HepG2 (cell line): Measurements from ENCODE around the gene ASAP2. TPM values are rescaled to one million over a fixed set of nuclear protein-coding genes. Genes with fewer than 3 reads are reported as not detected.

ENCODE experiments used
- ATAC-seq: fragments of 200-7000 bp; cut with Tn5 transposase; 3 replicates; pipeline ENCODE4 v1.9.1; 2020; ENCODE audit warnings: mild to moderate bottlenecking, moderate library complexity
- BruUV-seq: library from RNA; stranded (reverse); fragments of 400-500 nt; replicated peaks from 2 replicates; lab custom pipeline; 2021; lab: Mats Ljungman, UMichigan
- CTCF ChIA-PET: fragments of 300-600 bp; formaldehyde crosslinking; extraction: SDS; loops from one replicate; lab custom pipeline; 2021; ENCODE audit warnings: low total read pairs, inconsistent platforms, low intra/inter-chr PET ratio; lab: Yijun Ruan, JAX
- POLR2A ChIA-PET: fragments of 350-600 bp; sonication (Branson Sonifier 250); formaldehyde crosslinking; loops from one replicate; lab custom pipeline; 2020; ENCODE audit warnings: antibody characterized with exemption, inconsistent platforms; lab: Yijun Ruan, JAX
- DNase-seq: peaks from one replicate; pipeline ENCODE4 v3.0.0-alpha.2; 2015; ENCODE audit warnings: low spot score
- FAIRE-seq: peaks from 3 replicates; lab custom pipeline; 2011; peaks lifted over from hg19 to GRCh38; lab: Jason Lieb, UNC
- H2AFZ ChIP-seq: one replicate; pipeline ENCODE4 v1.6.1; 2011; ENCODE audit warnings: low read length, inconsistent platforms
- H3K27ac ChIP-seq: fragments of 300-600 bp; 3 replicates; pipeline ENCODE4 v1.8.0; 2011; ENCODE audit warnings: mixed run types, mild to moderate bottlenecking, mixed read lengths, low read length, inconsistent platforms; ENCODE audit not compliant: insufficient read depth; ENCODE audit errors: extremely low read length
- H3K27me3 ChIP-seq, 2 experiments: fragments of 200-600 bp in 1 of 2; 2 replicates in 1 of 2; 3 replicates in 1 of 2; pipeline versions ENCODE4 v1.6.0 to v1.8.0; 2011; ENCODE audit warnings: low read length in 2 of 2, mild to moderate bottlenecking in 2 of 2, moderate library complexity in 2 of 2, inconsistent platforms in 1 of 2; ENCODE audit not compliant: insufficient read depth in 2 of 2, control insufficient read depth in 1 of 2
- H3K36me3 ChIP-seq, 2 experiments: fragments of 200-600 bp in 1 of 2; replicated peaks in 1 of 2; 2 replicates in 1 of 2; 3 replicates in 1 of 2; pipeline versions ENCODE4 v1.5.1 to v1.8.0; 2011; ENCODE audit warnings: low read length in 2 of 2, inconsistent platforms in 1 of 2; ENCODE audit not compliant: insufficient read depth in 2 of 2, control insufficient read depth in 1 of 2
- H3K4me1 ChIP-seq: 2 replicates; pipeline ENCODE4 v1.5.1; 2012; ENCODE audit warnings: low read length, inconsistent platforms; ENCODE audit not compliant: insufficient read depth
- H3K4me2 ChIP-seq: 2 replicates; pipeline ENCODE4 v1.6.0; 2011; ENCODE audit warnings: low read depth, low read length, inconsistent platforms
- H3K4me3 ChIP-seq, 3 experiments: fragments of 200-600 bp in 1 of 3; sonication (generic), shearing (Covaris generic) in 1 of 3; replicated peaks in 1 of 3; 2 replicates each; pipeline ENCODE4 v1.5.1; 2011 to 2016; ENCODE audit warnings: low read length in 3 of 3, inconsistent platforms in 2 of 3, low read depth in 2 of 3, mild to moderate bottlenecking in 2 of 3, control low read depth in 1 of 3, mixed read lengths in 1 of 3; ENCODE audit not compliant: insufficient read depth in 1 of 3
- H3K79me2 ChIP-seq: one replicate; pipeline ENCODE4 v1.6.1; 2011; ENCODE audit warnings: low read length, inconsistent platforms; ENCODE audit not compliant: insufficient read depth
- H3K9ac ChIP-seq: 2 replicates; pipeline ENCODE4 v1.6.0; 2011; ENCODE audit warnings: mild to moderate bottlenecking, low read depth, low read length, inconsistent platforms; ENCODE audit not compliant: insufficient read depth
- H3K9me3 ChIP-seq: 2 replicates; pipeline ENCODE4 v1.5.1; 2012; ENCODE audit warnings: mild to moderate bottlenecking, low read length
- H4K20me1 ChIP-seq: 2 replicates; pipeline ENCODE4 v1.6.0; 2011; ENCODE audit warnings: inconsistent platforms, mild to moderate bottlenecking, low read length, moderate library complexity; ENCODE audit not compliant: insufficient read depth
- AGO1 ChIP-seq: fragments of 200-400 bp; formaldehyde crosslinking; IDR thresholded peaks from 2 replicates; pipeline ENCODE4 v1.6.1; 2017; ENCODE audit warnings: mild to moderate bottlenecking, low read depth, low read length, moderate library complexity; ENCODE audit not compliant: poor library complexity, severe bottlenecking
- DMTF1 ChIP-seq: sonication (generic); formaldehyde crosslinking; IDR thresholded peaks from 2 replicates; pipeline ENCODE4 v1.4.0; 2020; ENCODE audit warnings: mild to moderate bottlenecking, missing genetic modification reagents
- HCFC1 ChIP-seq: fragments of 150-350 bp; IDR thresholded peaks from 2 replicates; pipeline ENCODE4 v1.6.1; 2014; ENCODE audit warnings: low read depth, low read length
- ISX ChIP-seq: sonication (generic); formaldehyde crosslinking; conservative IDR thresholded peaks from 2 replicates; pipeline ENCODE4 v1.5.0; 2020; ENCODE audit warnings: missing genetic modification reagents
- MED8 ChIP-seq: sonication (generic); formaldehyde crosslinking; IDR thresholded peaks from 2 replicates; pipeline ENCODE4 v1.8.1; 2023; ENCODE audit warnings: mild to moderate bottlenecking, missing genetic modification reagents; ENCODE audit not compliant: insufficient replicate concordance
- ONECUT2 ChIP-seq: sonication (generic); formaldehyde crosslinking; IDR thresholded peaks from 2 replicates; pipeline ENCODE4 v1.4.0; 2020; ENCODE audit warnings: missing genetic modification reagents
- POGZ ChIP-seq: sonication (generic); formaldehyde crosslinking; IDR thresholded peaks from 2 replicates; pipeline ENCODE4 v1.4.0; 2020; ENCODE audit warnings: mild to moderate bottlenecking, missing genetic modification reagents
- RXRB ChIP-seq: IDR thresholded peaks from 2 replicates; pipeline ENCODE4 v1.6.1; 2016; ENCODE audit warnings: borderline replicate concordance, missing genetic modification reagents, missing compliant biosample characterization
- WIZ ChIP-seq: sonication (generic); formaldehyde crosslinking; IDR thresholded peaks from 2 replicates; pipeline ENCODE4 v1.5.1; 2020; ENCODE audit warnings: mild to moderate bottlenecking, missing genetic modification reagents
- ZBTB3 ChIP-seq: sonication (generic); formaldehyde crosslinking; IDR thresholded peaks from 2 replicates; pipeline ENCODE4 v1.4.0; 2020; ENCODE audit warnings: low read depth, mild to moderate bottlenecking, moderate library complexity, missing genetic modification reagents, borderline replicate concordance
- ZEB1 ChIP-seq: IDR thresholded peaks from 2 replicates; pipeline ENCODE4 v1.6.1; 2012; ENCODE audit warnings: mild to moderate bottlenecking, low read depth, inconsistent platforms; ENCODE audit not compliant: insufficient replicate concordance
- ZNF232 ChIP-seq: sonication (generic); formaldehyde crosslinking; IDR thresholded peaks from 2 replicates; pipeline ENCODE4 v1.4.0; 2020; ENCODE audit warnings: missing genetic modification reagents, borderline replicate concordance
- ZNF367 ChIP-seq: sonication (generic); formaldehyde crosslinking; IDR thresholded peaks from 2 replicates; pipeline ENCODE4 v1.4.0; 2020; ENCODE audit warnings: missing genetic modification reagents, borderline replicate concordance
- WGBS: methylation state at CpG from one replicate; pipeline ENCODE4 v1.1.6; 2017; ENCODE audit warnings: low lambda C conversion rate; 5-methylcytosine and 5-hydroxymethylcytosine counted together
- in situ Hi-C: cut with HindIII; loops from 2 replicates; pipeline ENCODE4 v1.10.0; 2017; ENCODE audit warnings: low pct_unique_long_range_greater_than_20kb; ENCODE audit not compliant: extremely low pct_ligation_motif_present
- intact Hi-C: fragments of 100-400 bp; cut with micrococcal nuclease; formaldehyde crosslinking; loops from one replicate; pipeline ENCODE4 v1.10.0; 2022; ENCODE audit not compliant: unreplicated experiment
- polyA plus RNA-seq, 8 experiments: library from polyadenylated mRNA; depleted of rRNA in 3 of 8; stranded (reverse) in 7 of 8; unstranded in 1 of 8; fragments of >200 nt; fragmentation: Illumina TruSeq in 4 of 8; extraction: Trizol in 4 of 8; gene quantifications; 2 replicates each; pipeline versions ENCODE4 v1.2.1 to v1.2.3, GENCODE V29; 2011 to 2016; ENCODE audit warnings: low read depth in 4 of 8, missing spikeins in 1 of 8, mixed read lengths in 1 of 8; ENCODE audit not compliant: insufficient read depth in 1 of 8
- total RNA-seq, 5 experiments: library from RNA; depleted of rRNA; stranded (reverse); fragments of >200 nt; fragmentation: Illumina TruSeq; extraction: Trizol; gene quantifications; 2 replicates each; pipeline ENCODE4 v1.2.3, GENCODE V29; 2016; ENCODE audit warnings: low read depth in 1 of 5
- TF ChIP-seq, protein P1 (sequence below): sonication (generic); formaldehyde crosslinking; IDR thresholded peaks from 2 replicates; pipeline ENCODE4 v1.4.0; 2020; ENCODE audit warnings: missing genetic modification reagents

Gene ASAP2
- total and polyA plus RNA-seq, 2 of the 13 experiments (the other 11 are each of a cell fraction or from before 2014, with no cell fraction given) = 7.3 to 22.3 TPM

DNA sequence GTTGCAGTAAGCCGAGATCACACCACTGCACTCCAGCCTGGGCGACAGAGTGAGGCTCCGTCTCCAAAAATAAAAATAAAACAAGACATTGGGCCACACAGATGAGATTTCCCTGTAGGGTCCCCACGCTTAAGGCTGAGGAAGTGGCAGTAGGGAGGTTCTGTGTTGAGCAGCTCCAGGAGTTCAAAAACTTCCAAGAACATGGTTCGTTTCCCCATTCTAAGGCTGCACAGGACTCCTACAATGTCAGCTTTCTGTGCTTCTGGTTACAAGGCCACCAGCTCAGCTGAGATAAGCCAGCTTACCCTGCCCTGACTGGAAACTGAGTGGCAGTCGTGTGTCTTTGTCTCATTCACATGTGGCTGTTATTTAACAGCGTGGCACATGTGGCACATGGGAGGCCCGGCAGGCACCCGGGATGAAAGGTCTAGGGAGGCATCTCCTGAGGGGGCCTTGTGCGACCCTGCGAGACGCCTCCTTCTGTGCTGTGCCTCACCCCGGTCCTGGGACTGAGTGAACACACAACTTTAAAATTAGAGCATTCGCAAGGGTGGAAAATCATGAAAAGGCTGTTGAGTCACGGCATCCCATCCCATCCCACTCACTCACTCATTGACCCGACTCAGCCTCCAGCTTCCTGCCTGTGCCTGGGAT lies 209.0 kb downstream of the ASAP2 start:
- in situ Hi-C loops (no loop called here), intact Hi-C loops (no loop called here)
- ATAC-seq (no peak), FAIRE-seq (no peak), DNase-seq (no peak)
- no TSS peak for BruUV-seq
- Histone ChIP-seq H3K4me3 (no peak overlapping the region), H4K20me1 (no peaks in the 10 kb centered on the region), H3K4me1 (peaks cover 23% of the 10 kb centered on the region), H3K27me3 (no peaks in the 10 kb centered on the region), H3K27ac (no peak overlapping the region), H3K9ac (no peak overlapping the region), H2AFZ (no peak overlapping the region), H3K9me3 (no peaks in the 10 kb centered on the region), H3K4me2 (no peak overlapping the region), H3K36me3 (peaks cover 2 to 34% of the 10 kb centered on the region in 2 experiments; a peak in 4 of 5 replicates), H3K79me2 (peaks cover 27% of the 10 kb centered on the region)
- ChIA-PET POLR2A (no interaction called here), CTCF (no interaction called here)
- TF ChIP-seq HCFC1 (no peak), DMTF1 (CRISPR knock-in tag) (no peak)
- 97% methylated on average over 16 of the region's 16 CpGs for WGBS

GRCh38 chr2:9416267-9416961 lies 209.8 kb downstream of the ASAP2 start:
- no peak overlapping the region for H3K4me2 ChIP-seq
- in situ Hi-C loops = no loop called here
- no TSS peak for BruUV-seq
- 95% methylated on average over 9 of the region's 9 CpGs for WGBS
- H3K9me3 ChIP-seq = no peaks in the 10 kb centered on the region
- FAIRE-seq = no peak
- intact Hi-C loops = no loop called here
- H3K4me1 ChIP-seq = peaks cover 31% of the 10 kb centered on the region
- no peak for DNase-seq
- CTCF ChIA-PET = no interaction called here
- no peak overlapping the region for H3K4me3 ChIP-seq
- peaks cover 32% of the 10 kb centered on the region for H3K79me2 ChIP-seq
- no peak overlapping the region for H2AFZ ChIP-seq
- no peak overlapping the region for H3K9ac ChIP-seq
- no peaks in the 10 kb centered on the region for H4K20me1 ChIP-seq
- H3K36me3 ChIP-seq = peaks cover 2 to 26% of the 10 kb centered on the region in 2 experiments; a peak in 4 of 5 replicates
- no peak overlapping the region for H3K27ac ChIP-seq
- ATAC-seq = no peak
- no peaks in the 10 kb centered on the region for H3K27me3 ChIP-seq
- POLR2A ChIA-PET = no interaction called here
- TF ChIP-seq AGO1 (no peak), ZNF367 (CRISPR knock-in tag) (no peak), RXRB (CRISPR knock-in tag) (no peak), ZBTB3 (CRISPR knock-in tag) (no peak), ZNF232 (no peak), ZEB1 (no peak), WIZ (CRISPR knock-in tag) (no peak), MED8 (CRISPR knock-in tag) (no peak), POGZ (CRISPR knock-in tag) (no peak), ONECUT2 (CRISPR knock-in tag) (no peak), ISX (CRISPR knock-in tag) (no peak)
- TF ChIP-seq, protein P1, sequence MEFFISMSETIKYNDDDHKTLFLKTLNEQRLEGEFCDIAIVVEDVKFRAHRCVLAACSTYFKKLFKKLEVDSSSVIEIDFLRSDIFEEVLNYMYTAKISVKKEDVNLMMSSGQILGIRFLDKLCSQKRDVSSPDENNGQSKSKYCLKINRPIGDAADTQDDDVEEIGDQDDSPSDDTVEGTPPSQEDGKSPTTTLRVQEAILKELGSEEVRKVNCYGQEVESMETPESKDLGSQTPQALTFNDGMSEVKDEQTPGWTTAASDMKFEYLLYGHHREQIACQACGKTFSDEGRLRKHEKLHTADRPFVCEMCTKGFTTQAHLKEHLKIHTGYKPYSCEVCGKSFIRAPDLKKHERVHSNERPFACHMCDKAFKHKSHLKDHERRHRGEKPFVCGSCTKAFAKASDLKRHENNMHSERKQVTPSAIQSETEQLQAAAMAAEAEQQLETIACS (CRISPR knock-in tag) = no peak
